SK-N-SH (cell line): Measurements from ENCODE around the gene GALNT12. TPM values are rescaled to one million over a fixed set of nuclear protein-coding genes. Genes with fewer than 3 reads are reported as not detected.

ENCODE experiments used
- CTCF ChIA-PET: fragments of 300-600, 350-600 bp; formaldehyde crosslinking; extraction: SDS; loops from one replicate; lab custom pipeline; 2021; lab: Yijun Ruan, JAX
- POLR2A ChIA-PET: fragments of 350-600 bp; sonication (Branson Sonifier 250); formaldehyde crosslinking; extraction: SDS; loops from one replicate; lab custom pipeline; 2020; ENCODE audit warnings: antibody characterized with exemption, inconsistent platforms; lab: Yijun Ruan, JAX
- DNase-seq: peaks from one replicate; pipeline ENCODE4 v3.0.0; 2012
- H2AFZ ChIP-seq: fragments of 200-600 bp; sonication (generic); 2 replicates; pipeline ENCODE4 v1.8.1; 2016; ENCODE audit warnings: antibody characterized with exemption, mild to moderate bottlenecking, low read depth
- H3F3A ChIP-seq: fragments of 200-600 bp; sonication (generic); replicated peaks from 2 replicates; pipeline ENCODE3; 2016; ENCODE audit warnings: antibody characterized with exemption, mild to moderate bottlenecking; ENCODE audit not compliant: insufficient read depth
- H3K27ac ChIP-seq, 2 experiments: fragments of 200-500 bp in 1 of 2; fragments of 200-600 bp in 1 of 2; sonication (Bioruptor generic) in 1 of 2; sonication (generic), shearing (Covaris generic) in 1 of 2; 2 replicates each; pipeline versions ENCODE4 v1.5.1 to v1.6.1; 2014 to 2016; ENCODE audit warnings: low read depth in 2 of 2, inconsistent platforms in 1 of 2, low read length in 1 of 2, mild to moderate bottlenecking in 1 of 2, mixed read lengths in 1 of 2
- H3K27me3 ChIP-seq: fragments of 200-600 bp; sonication (generic), shearing (Covaris generic); 2 replicates; pipeline ENCODE4 v1.6.1; 2016; ENCODE audit warnings: mixed run types; ENCODE audit not compliant: insufficient read depth
- H3K36me3 ChIP-seq, 2 experiments: fragments of 200-500 bp in 1 of 2; fragments of 200-600 bp in 1 of 2; sonication (Bioruptor generic) in 1 of 2; sonication (generic) in 1 of 2; replicated peaks in 1 of 2; 2 replicates each; pipeline versions ENCODE3 to v1.5.1; 2014 to 2016; ENCODE audit warnings: low read length in 1 of 2, mild to moderate bottlenecking in 1 of 2; ENCODE audit not compliant: insufficient read depth in 2 of 2, control insufficient read depth in 1 of 2
- H3K4me1 ChIP-seq, 2 experiments: fragments of 200-500 bp in 1 of 2; fragments of 200-600 bp in 1 of 2; sonication (Bioruptor generic) in 1 of 2; sonication (generic), shearing (Covaris generic) in 1 of 2; 2 replicates each; pipeline versions ENCODE4 v1.5.1 to v1.6.1; 2014 to 2016; ENCODE audit warnings: low read depth in 1 of 2, low read length in 1 of 2, mixed run types in 1 of 2; ENCODE audit not compliant: insufficient read depth in 2 of 2, control insufficient read depth in 1 of 2
- H3K4me2 ChIP-seq: fragments of 200-600 bp; sonication (generic), shearing (Covaris generic); 2 replicates; pipeline ENCODE4 v1.6.1; 2017; ENCODE audit warnings: mixed run types
- H3K4me3 ChIP-seq, 2 experiments: fragments of 200-500 bp in 1 of 2; fragments of 200-600 bp in 1 of 2; sonication (Bioruptor generic) in 1 of 2; sonication (generic), shearing (Covaris generic) in 1 of 2; 2 replicates each; pipeline versions ENCODE4 v1.5.1 to v1.8.1; 2014 to 2016; ENCODE audit warnings: low read depth in 2 of 2, inconsistent platforms in 1 of 2, low read length in 1 of 2, mild to moderate bottlenecking in 1 of 2, mixed read lengths in 1 of 2, moderate library complexity in 1 of 2
- H3K79me2 ChIP-seq: fragments of 200-600 bp; sonication (generic); 2 replicates; pipeline ENCODE4 v1.8.1; 2017; ENCODE audit warnings: mild to moderate bottlenecking; ENCODE audit not compliant: insufficient read depth
- H3K9ac ChIP-seq: fragments of 200-600 bp; sonication (generic); 2 replicates; pipeline ENCODE4 v1.6.1; 2017; ENCODE audit warnings: mixed run types
- H3K9me2 ChIP-seq: fragments of 200-600 bp; sonication (generic); 2 replicates; pipeline ENCODE4 v1.6.1; 2017; ENCODE audit warnings: mixed run types
- H3K9me3 ChIP-seq: fragments of 200-600 bp; sonication (generic); 2 replicates; pipeline ENCODE4 v1.6.1; 2017; ENCODE audit warnings: mixed run types, mild to moderate bottlenecking, moderate library complexity
- H4K20me1 ChIP-seq: fragments of 200-600 bp; sonication (generic); 2 replicates; pipeline ENCODE4 v1.6.1; 2017; ENCODE audit warnings: mild to moderate bottlenecking, mixed run types; ENCODE audit not compliant: insufficient read depth
- ELF1 ChIP-seq: IDR thresholded peaks from 2 replicates; pipeline ENCODE4 v1.4.0; 2012
- FOSL2 ChIP-seq: IDR thresholded peaks from 2 replicates; pipeline ENCODE4 v1.4.0; 2012; ENCODE audit warnings: low read depth, mild to moderate bottlenecking, moderate library complexity, borderline replicate concordance
- MAX ChIP-seq: IDR thresholded peaks from 2 replicates; pipeline ENCODE4 v1.4.0; 2012; ENCODE audit warnings: low read depth
- MEF2A ChIP-seq: IDR thresholded peaks from 2 replicates; pipeline ENCODE4 v1.4.0; 2012; ENCODE audit warnings: low read depth, borderline replicate concordance
- MXI1 ChIP-seq: IDR thresholded peaks from 2 replicates; pipeline ENCODE4 v1.6.1; 2012; ENCODE audit warnings: mild to moderate bottlenecking, low read depth, low read length, improper control_type of control experiment
- NFIC ChIP-seq: IDR thresholded peaks from 2 replicates; pipeline ENCODE4 v1.4.0; 2012; ENCODE audit warnings: borderline replicate concordance
- RFX5 ChIP-seq: IDR thresholded peaks from 2 replicates; pipeline ENCODE4 v1.6.1; 2012; ENCODE audit warnings: mild to moderate bottlenecking, improper control_type of control experiment, low read length
- SMC3 ChIP-seq: IDR thresholded peaks from 2 replicates; pipeline ENCODE4 v1.6.1; 2012; ENCODE audit warnings: low read depth, low read length, improper control_type of control experiment
- USF2 ChIP-seq: fragments of 150-350 bp; IDR thresholded peaks from 2 replicates; pipeline ENCODE4 v1.6.1; 2017; ENCODE audit warnings: antibody characterized with exemption, low read length, low read depth, borderline replicate concordance
- ZBTB33 ChIP-seq: IDR thresholded peaks from 2 replicates; pipeline ENCODE4 v1.4.0; 2012; ENCODE audit warnings: low read depth, borderline replicate concordance
- WGBS: methylation state at CpG from one replicate; pipeline ENCODE4 v1.1.6; 2017; ENCODE audit warnings: low lambda C conversion rate; 5-methylcytosine and 5-hydroxymethylcytosine counted together
- polyA plus RNA-seq, 3 experiments: library from polyadenylated mRNA; depleted of rRNA; stranded (reverse); fragments of >200 nt; gene quantifications; 2 replicates each; pipeline ENCODE4 v1.2.3, GENCODE V29; 2012

GALNT12 gene
- polyA plus RNA-seq, 1 of the 3 experiments (the other 2 are of a cell fraction) = 7.4 TPM

- Histone ChIP-seq H3K79me2 (no peaks in the 10 kb centered on the region), H3K27ac (no peak overlapping the region), H3K27me3 (no peaks in the 10 kb centered on the region), H3K36me3 (no peaks in the 10 kb centered on the region), H3F3A (no peaks in the 10 kb centered on the region), H3K4me2 (no peak overlapping the region), H3K4me3 (no peak overlapping the region), H3K9ac (no peak overlapping the region), H4K20me1 (no peaks in the 10 kb centered on the region), H3K9me2 (no peaks in the 10 kb centered on the region), H3K4me1 (0 out of 4 replicates have a peak, but pooled peaks cover 0 to 9% of the 10 kb centered on the region in 2 experiments), H3K9me3 (peaks cover 7% of the 10 kb centered on the region), H2AFZ (no peak overlapping the region)
- 59% methylated on average over 3 of the region's 3 CpGs for WGBS
- DNase-seq = no peak
- TF ChIP-seq NFIC = no peak
- TF ChIP-seq ZBTB33 = no peak
- TF ChIP-seq SMC3 = no peak
- no peak for TF ChIP-seq MAX
- no peak for TF ChIP-seq ELF1
- no peak for TF ChIP-seq USF2
- TF ChIP-seq MEF2A = no peak
- no peak for TF ChIP-seq MXI1
- TF ChIP-seq RFX5 = no peak
- CTCF ChIA-PET = interaction anchor here (1.2 kb wide), 1 partner anchor 26 kb away, joined by 3 read pairs; no protein-coding TSS in a partner anchor
- POLR2A ChIA-PET = no interaction called here
Observed at GRCh38 chr9:98894761-98895160, 87.3 kb downstream of the GALNT12 start.

- Histone ChIP-seq H3K9ac (no peak overlapping the region), H4K20me1 (no peaks in the 10 kb centered on the region), H3K79me2 (no peaks in the 10 kb centered on the region), H3K27ac (no peak overlapping the region), H3K4me1 (0 out of 4 replicates have a peak, but pooled peaks cover 0 to 9% of the 10 kb centered on the region in 2 experiments), H3K4me3 (no peak overlapping the region), H3K36me3 (no peaks in the 10 kb centered on the region), H3K4me2 (no peak overlapping the region), H3K9me3 (peaks cover 7% of the 10 kb centered on the region), H3K27me3 (no peaks in the 10 kb centered on the region), H3F3A (no peaks in the 10 kb centered on the region), H3K9me2 (no peaks in the 10 kb centered on the region), H2AFZ (no peak overlapping the region)
- ChIA-PET CTCF (no interaction called here), POLR2A (no interaction called here)
- WGBS = 59% methylated on average over 2 of the region's 2 CpGs
- DNase-seq = no peak
- TF ChIP-seq MXI1 (no peak), MEF2A (no peak), ZBTB33 (no peak), NFIC (no peak), FOSL2 (no peak)
Observed at GRCh38 chr9:98896632-98897031, 89.2 kb downstream of the GALNT12 start.
